Cardiac atrium fibroblast (primary cell): ENCODE data around the gene RAB7A. TPM values are rescaled to one million over a fixed set of nuclear protein-coding genes. Genes with fewer than 3 reads are reported as not detected.

Source experiments
- total RNA-seq: library from RNA; depleted of rRNA; stranded (reverse); fragments of >200 nt; gene quantifications from 2 replicates; pipeline ENCODE4 v1.2.3, GENCODE V29; 2015

Gene RAB7A
- 57.8 and 74.0 TPM in 2 replicates for total RNA-seq

GRCh38 chr3:128726023-128727016 is at the start of gene RAB7A:
RAB7A (plus strand) TSS chr3:128726183; CDS start chr3:128795368, 69,185 bp downstream.

Other genes starting within 250 kb of the RAB7A start
- 7.3 and 8.1 TPM in 2 replicates for gene GATA2, start 233.0 kb upstream of the RAB7A start, total RNA-seq
- 409 and 470 TPM in 2 replicates for gene RPN1, start 75.4 kb upstream of the RAB7A start, total RNA-seq
- 30.5 and 42.1 TPM in 2 replicates for gene ACAD9, start 153.4 kb downstream of the RAB7A start, total RNA-seq